SK-N-MC (cell line): ENCODE measurements around the gene ZFYVE21.
A peak's percentile ranks its signal among the peaks of the same experiment; 100 is the strongest.

Source experiments
- DNase-seq: peaks from one replicate; pipeline ENCODE4 v3.0.0-alpha.2; 2011; ENCODE audit warnings: low read depth, low spot score
- H3K27ac ChIP-seq: fragments of 200-600 bp; sonication (generic); 2 replicates; pipeline ENCODE4 v1.5.1; 2016; ENCODE audit warnings: mixed run types
- H3K36me3 ChIP-seq: fragments of 200-600 bp; sonication (generic); 2 replicates; pipeline ENCODE4 v1.6.1; 2017; ENCODE audit warnings: antibody characterized with exemption, low read length, mixed read lengths; ENCODE audit not compliant: insufficient read depth
- H3K4me3 ChIP-seq: fragments of 200-600 bp; sonication (generic); 2 replicates; pipeline ENCODE4 v1.5.1; 2016
- H3K9ac ChIP-seq: fragments of 200-600 bp; sonication (generic); 2 replicates; pipeline ENCODE4 v1.8.0; 2017; ENCODE audit warnings: mixed run types, mixed read lengths; ENCODE audit not compliant: insufficient read length
- H3K9me3 ChIP-seq: fragments of 200-600 bp; sonication (generic); 2 replicates; pipeline ENCODE4 v1.6.1; 2017; ENCODE audit warnings: low read depth, mild to moderate bottlenecking, antibody characterized with exemption, low read length, moderate library complexity, mixed read lengths
- EZH2 ChIP-seq: fragments of 200-600 bp; sonication (generic); IDR thresholded peaks from one replicate; pipeline ENCODE4 v1.6.1; 2017; ENCODE audit warnings: antibody characterized with exemption
- FOXP2 ChIP-seq: optimal IDR thresholded peaks from 2 replicates; pipeline ENCODE3; 2011; ENCODE audit warnings: mild to moderate bottlenecking, moderate library complexity; ENCODE audit not compliant: insufficient read depth; ENCODE audit errors: extremely low read length, control extremely low read depth
- POLR2AphosphoS5 ChIP-seq: IDR thresholded peaks from 2 replicates; pipeline ENCODE4 v1.6.1; 2012; ENCODE audit warnings: mild to moderate bottlenecking, low read depth, low read length, borderline replicate concordance

Gene ZFYVE21

DNA sequence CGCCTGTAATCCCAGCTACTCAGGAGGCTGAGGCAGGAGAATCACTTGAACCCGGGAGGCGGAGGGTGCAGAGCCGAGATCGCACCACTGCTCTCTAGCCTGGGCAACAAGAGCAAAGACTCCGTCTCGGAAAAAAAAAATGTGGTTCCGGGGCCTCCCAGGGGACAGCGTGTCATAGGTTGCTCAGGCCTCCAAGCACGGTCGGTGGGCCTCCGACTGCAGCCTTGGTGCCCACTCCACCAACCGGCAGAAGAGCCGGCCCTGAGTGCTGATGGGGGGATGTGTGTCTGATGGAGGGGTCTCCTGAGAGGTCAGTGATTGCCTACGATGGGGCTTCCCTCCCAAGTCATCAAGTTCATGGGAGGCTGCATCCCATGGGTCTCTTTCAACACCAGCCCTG, 15.9 kb downstream of the ZFYVE21 start:
- no peak for TF ChIP-seq EZH2
- TF ChIP-seq FOXP2 = no peak
- TF ChIP-seq POLR2AphosphoS5 = no peak
- H3K36me3 ChIP-seq = peaks cover 53% of the 10 kb centered on the region
- DNase-seq = no peak
- no peaks in the 10 kb centered on the region for H3K9me3 ChIP-seq
- no peak overlapping the region for H3K27ac ChIP-seq
- H3K9ac ChIP-seq = no peak overlapping the region
- no peak overlapping the region for H3K4me3 ChIP-seq

DNA sequence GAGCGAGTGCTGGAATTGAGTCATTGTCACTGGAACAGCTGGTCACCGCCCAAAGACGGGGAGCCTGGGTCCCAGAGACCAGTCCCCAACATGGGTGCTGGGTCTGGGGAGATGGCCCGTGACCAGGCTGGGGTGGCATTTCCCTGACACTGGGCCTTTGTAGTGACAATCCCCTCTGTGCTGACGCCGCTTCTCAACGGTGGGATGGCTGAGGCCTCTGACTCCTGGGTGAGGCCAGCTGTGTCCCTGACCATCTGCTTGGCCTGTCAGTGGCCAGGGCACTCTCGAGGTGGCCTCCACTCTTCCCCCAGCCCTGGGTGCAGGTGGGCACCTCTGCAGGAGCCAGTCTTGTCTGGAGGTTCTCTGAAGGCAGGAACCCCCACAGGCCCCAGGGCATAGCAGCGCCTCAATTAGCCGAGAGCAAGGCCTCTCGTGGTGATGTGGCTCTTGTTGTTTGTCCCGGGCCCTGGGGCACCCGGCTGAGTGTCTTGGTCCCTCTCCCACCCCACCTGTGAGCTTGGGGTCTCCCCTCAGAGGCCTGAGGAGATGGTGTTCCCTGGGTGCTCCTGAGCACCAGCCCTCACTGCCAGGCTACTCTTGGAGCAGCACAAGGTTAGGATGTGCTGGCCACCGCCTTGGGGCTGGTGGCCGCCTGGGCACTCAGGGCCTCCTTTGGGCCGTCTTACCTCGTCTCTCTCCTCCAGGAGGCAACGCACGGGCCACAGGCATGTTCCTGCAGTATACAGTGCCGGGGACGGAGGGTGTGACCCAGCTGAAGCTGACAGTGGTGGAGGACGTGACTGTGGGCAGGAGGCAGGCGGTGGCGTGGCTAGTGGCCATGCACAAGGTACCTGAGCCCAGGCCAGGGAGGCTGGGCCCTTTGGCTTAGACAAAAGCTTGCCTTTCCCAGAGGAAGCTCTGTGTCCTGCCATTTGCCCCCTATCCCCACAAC, 16.6 kb downstream of the ZFYVE21 start:
- no peak for DNase-seq
- no peaks in the 10 kb centered on the region for H3K9me3 ChIP-seq
- no peak overlapping the region for H3K4me3 ChIP-seq
- peaks cover 53% of the 10 kb centered on the region for H3K36me3 ChIP-seq
- TF ChIP-seq FOXP2 = no peak
- TF ChIP-seq POLR2AphosphoS5 = peak; percentile 30; the same call in 1 of the 2 replicates
- no peak overlapping the region for H3K9ac ChIP-seq
- peak overlapping the region; percentile 74 for H3K27ac ChIP-seq

GRCh38 chr14:103732868-103733620, 17.4 kb downstream of the ZFYVE21 start:
- peak overlapping the region; percentile 74 for H3K27ac ChIP-seq
- H3K36me3 ChIP-seq = peaks cover 50% of the 10 kb centered on the region
- no peaks in the 10 kb centered on the region for H3K9me3 ChIP-seq
- TF ChIP-seq POLR2AphosphoS5 = 0 out of 2 replicates have a peak, but pooled peaks have one; percentile 5
- TF ChIP-seq EZH2 = no peak
- H3K9ac ChIP-seq = no peak overlapping the region
- no peak for DNase-seq
- H3K4me3 ChIP-seq = no peak overlapping the region

- no peaks in the 10 kb centered on the region for H3K9me3 ChIP-seq
- no peak overlapping the region for H3K4me3 ChIP-seq
- no peak for DNase-seq
- no peak for TF ChIP-seq POLR2AphosphoS5
- no peak for TF ChIP-seq EZH2
- no peak for TF ChIP-seq FOXP2
- peak overlapping the region; percentile 74; the same call in 1 of the 2 replicates for H3K27ac ChIP-seq
- H3K9ac ChIP-seq = no peak overlapping the region
- H3K36me3 ChIP-seq = peaks cover 44% of the 10 kb centered on the region
Observed at GRCh38 chr14:103733651-103734050, 18.0 kb downstream of the ZFYVE21 start.

DNA sequence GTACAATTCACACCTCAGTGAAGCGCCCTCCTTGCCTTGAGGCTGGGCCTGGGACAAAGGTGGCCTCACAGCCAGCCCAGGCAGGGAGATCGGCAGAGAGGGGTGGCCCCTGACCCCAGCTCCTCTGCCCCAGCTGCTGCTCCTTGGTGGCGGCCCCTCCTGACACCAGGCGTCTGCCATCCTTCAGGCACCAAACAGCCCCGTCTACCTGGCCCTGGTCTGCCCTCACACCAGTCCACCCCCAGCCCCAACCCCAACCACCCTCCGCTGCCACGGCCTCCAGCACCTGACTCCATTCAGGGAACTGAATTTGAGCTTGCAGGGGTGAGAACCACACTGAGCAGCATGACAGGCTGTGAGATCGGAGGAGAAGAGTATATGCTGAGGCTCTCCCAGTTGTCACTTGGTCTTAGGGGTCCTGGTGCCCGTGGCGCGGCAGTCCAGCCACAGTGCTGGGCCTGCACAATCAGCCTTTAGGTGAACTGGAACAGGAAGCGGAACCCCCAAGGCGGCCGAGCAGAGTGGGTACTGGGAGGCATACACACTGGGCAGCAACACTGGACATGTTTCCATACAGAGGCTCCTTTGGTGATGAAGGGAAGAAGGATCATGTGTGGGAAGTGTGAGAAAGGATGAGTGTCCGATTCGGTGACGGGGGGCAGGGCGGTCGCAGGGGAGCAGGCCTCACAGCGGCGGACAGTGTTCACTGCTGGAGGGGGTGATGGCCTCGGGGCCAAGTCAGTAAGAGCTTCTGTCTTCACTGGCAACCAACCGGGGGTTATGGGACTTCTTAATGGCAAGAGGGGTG, 18.7 kb downstream of the ZFYVE21 start:
- H3K4me3 ChIP-seq = no peak overlapping the region
- no peak for TF ChIP-seq EZH2
- no peak for TF ChIP-seq POLR2AphosphoS5
- TF ChIP-seq FOXP2 = no peak
- no peak overlapping the region for H3K9ac ChIP-seq
- DNase-seq = no peak
- no peaks in the 10 kb centered on the region for H3K9me3 ChIP-seq
- peaks cover 38% of the 10 kb centered on the region for H3K36me3 ChIP-seq
- H3K27ac ChIP-seq = peak overlapping the region; percentile 72; the same call in 1 of the 2 replicates

GRCh38 chr14:103735022-103735421, 19.4 kb downstream of the ZFYVE21 start:
- no peak overlapping the region for H3K4me3 ChIP-seq
- H3K36me3 ChIP-seq = peaks cover 31% of the 10 kb centered on the region; the same call in 1 of the 2 replicates
- H3K9me3 ChIP-seq = no peaks in the 10 kb centered on the region
- DNase-seq = no peak
- H3K9ac ChIP-seq = no peak overlapping the region
- TF ChIP-seq FOXP2 (no peak), POLR2AphosphoS5 (no peak), EZH2 (no peak)
- H3K27ac ChIP-seq = peak overlapping the region; percentile 72

DNA sequence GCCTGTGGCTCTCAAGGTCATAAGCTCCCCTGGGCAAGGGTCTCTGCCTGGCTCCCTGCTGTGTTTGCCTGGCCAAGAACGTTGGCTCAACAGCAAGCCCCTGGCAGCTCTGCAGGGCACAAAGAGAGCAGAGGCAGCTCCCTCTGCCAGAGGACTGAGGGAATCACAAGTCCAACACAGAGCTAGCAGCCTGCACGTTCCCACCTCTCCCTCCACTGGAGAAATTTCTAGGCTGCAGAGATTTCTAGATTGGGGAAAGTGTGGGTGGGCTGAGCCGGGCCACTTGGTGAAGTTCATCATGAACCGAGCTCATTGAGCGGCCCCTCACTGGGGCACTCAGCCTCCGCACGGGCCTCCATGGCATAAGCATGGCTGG, 19.8 kb downstream of the ZFYVE21 start:
- DNase-seq = no peak

DNA sequence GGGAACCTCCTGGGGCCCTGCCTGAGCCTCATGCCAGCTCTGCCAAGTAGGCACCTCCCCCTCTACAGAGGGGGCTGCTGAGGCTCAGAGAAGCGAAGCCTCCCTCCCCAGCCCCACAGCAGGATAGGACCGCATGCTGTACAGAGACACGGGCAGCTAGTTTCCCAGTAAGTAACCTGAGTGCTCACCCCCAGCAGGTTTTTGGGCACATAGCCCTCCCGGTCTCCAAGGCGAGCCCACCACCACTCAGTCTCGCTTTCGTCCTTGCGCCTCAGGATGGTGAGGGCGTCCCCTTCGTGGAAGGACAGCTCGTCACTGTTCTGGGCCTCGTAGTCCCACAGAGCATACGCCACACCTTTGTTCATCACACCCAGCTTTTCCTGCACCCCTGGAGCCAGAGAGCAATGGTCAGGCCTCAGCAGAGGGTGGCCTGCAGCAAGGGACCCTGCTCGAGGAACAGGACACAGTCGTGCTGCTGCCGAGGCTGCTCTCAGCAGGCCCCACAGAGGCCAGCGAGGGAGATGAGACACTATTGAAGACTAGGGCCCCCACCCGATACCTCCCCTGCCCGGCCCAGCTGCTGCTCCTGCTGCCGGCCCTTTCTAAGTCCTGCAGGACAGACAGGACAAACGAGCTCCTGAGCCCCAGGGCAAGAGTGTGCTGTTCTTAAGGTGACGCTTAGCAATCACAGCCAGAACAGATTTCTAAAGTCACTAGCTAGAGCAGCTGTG, 20.4 kb downstream of the ZFYVE21 start:
- Histone ChIP-seq H3K4me3 (no peak overlapping the region), H3K9me3 (no peaks in the 10 kb centered on the region), H3K27ac (peak overlapping the region; percentile 72; the same call in 1 of the 2 replicates), H3K9ac (no peak overlapping the region), H3K36me3 (peaks cover 26% of the 10 kb centered on the region; the same call in 1 of the 2 replicates)
- TF ChIP-seq EZH2 = no peak
- no peak for TF ChIP-seq POLR2AphosphoS5
- no peak for TF ChIP-seq FOXP2
- DNase-seq = no peak

More for the DNA sequence above, 19.8 kb downstream of the ZFYVE21 start:
- peak overlapping the region; percentile 72 for H3K27ac ChIP-seq
- no peak overlapping the region for H3K9ac ChIP-seq
- H3K36me3 ChIP-seq = peaks cover 27% of the 10 kb centered on the region; the same call in 1 of the 2 replicates
- TF ChIP-seq POLR2AphosphoS5 (no peak), EZH2 (no peak), FOXP2 (no peak)
- no peak overlapping the region for H3K4me3 ChIP-seq
- no peaks in the 10 kb centered on the region for H3K9me3 ChIP-seq
